Activated T-cell treated with anti-CD3 and anti-CD28 coated beads, Interleukin-2, amount 50 U/mL, for 48 hours (primary cell): ENCODE data around the gene STRA6.

Experiments used
- DNase-seq, 2 experiments: peaks; one replicate each; pipeline ENCODE4 v3.0.0-alpha.2; 2020

STRA6 gene

DNA sequence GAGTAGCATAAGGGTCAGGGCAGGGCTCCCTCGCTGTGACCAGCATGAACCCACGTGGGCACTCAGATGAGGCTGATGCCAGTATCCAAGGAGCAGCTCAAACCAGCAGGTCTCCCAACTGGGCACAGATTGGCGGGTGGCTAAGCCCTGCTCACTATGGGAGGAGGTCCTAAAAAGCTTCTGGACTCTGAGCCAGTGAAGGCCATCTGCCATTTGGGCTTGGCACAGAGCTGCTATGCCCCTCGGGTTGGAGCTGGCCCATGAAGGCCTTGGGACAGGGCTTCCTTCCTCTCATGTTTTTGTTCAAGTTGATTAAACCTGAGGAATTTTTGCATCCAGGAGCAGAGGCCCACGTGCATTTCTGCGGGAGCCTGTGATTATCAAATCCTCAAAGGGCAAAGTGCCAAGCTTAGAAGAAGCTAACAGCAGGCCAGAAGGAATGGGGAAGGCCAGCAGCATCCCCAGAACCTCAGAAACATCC is 4.3 kb upstream of the STRA6 start:
- no peak for DNase-seq

DNA sequence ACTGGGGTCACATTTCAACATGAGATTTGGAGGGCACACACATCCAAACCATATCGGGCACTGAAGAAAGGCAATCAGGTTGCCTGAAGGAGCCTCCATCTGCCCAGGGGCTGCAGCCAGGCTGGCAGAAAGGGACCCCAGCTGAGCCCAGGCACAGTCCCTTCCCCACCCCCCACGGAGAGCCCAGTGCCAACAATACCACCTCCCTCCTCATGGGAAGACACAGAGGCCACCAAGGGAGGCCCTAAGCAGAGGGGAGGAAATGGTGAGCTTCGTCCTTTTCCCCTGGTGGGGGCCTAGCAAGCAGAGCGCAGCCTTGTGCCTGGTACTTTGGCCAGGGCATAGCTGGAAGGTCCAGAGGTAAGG is 3.0 kb upstream of the STRA6 start:
- no peak for DNase-seq

- no peak for DNase-seq
Observed at GRCh38 chr15:74203914-74204431, 1.4 kb upstream of the STRA6 start.

GRCh38 chr15:74201710-74202420 is 722 bp downstream of the STRA6 start:
- DNase-seq, result no peak

DNA sequence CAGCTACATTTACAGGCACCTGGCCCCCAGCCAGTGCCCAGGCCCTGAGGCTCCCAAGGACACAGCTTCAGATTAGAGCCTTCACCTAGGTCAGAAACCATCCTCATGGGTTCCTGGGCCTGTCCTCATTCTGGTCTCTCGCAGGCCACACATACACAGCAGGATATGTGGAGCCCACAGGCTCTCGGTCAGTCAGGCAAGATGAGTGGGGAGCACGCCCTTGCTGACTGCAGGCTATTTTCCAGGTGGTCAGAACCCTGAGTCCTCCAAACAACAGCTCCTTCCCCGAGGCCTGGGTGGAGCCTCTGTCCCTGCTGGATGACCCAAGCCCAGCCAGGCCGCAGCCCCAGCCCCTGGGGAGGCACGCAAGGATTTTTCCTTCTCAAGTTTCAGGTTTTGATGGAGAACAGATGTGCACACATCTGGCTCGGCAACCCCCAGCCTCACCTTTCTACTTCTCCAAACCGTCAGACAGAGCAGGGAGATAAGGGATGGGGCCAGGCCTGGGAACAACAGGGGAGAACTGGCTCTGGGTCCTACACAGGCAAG is 1.6 kb downstream of the STRA6 start:
- no peak for DNase-seq

DNA sequence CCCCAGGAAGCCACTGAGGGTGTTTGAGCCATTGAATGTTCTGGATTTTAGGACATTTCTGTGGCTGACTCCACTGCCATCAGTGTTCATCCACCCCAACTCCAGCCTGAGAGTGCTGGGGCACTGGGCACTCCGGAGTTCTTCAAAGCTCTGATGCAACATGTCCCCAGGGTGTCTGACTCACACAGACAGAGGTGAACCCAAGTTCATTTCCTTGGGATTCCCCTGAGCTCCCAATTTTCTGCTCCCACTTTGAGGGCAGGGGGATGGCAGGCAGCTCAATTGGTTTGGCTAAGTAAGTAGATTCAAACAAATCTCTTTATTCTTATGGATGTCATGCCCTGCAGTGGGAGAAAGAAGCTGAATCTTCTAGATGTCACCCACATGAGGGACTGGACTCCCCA is 2.2 kb downstream of the STRA6 start:
- no peak for DNase-seq

DNA sequence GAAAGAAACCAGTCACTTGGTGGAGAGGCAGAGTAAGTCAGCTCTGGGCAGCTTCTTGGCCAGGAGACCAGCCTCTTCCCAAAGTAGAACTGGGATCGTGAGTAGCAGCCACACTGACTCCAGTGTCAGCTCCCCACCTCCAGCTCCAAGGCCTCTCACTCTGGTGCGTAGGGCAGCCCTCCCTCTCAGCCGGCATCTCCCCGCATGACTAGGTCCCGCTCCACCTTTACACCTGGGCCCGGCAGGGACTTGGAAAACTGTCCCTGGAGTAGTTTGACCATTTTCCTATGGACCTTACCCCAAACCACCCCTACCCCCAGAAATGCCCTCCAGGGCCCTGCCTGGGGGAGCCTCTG is 3.3 kb downstream of the STRA6 start:
- no peak for DNase-seq

- no peak for DNase-seq
Observed at GRCh38 chr15:74197176-74197965, 5.2 kb downstream of the STRA6 start.

DNA sequence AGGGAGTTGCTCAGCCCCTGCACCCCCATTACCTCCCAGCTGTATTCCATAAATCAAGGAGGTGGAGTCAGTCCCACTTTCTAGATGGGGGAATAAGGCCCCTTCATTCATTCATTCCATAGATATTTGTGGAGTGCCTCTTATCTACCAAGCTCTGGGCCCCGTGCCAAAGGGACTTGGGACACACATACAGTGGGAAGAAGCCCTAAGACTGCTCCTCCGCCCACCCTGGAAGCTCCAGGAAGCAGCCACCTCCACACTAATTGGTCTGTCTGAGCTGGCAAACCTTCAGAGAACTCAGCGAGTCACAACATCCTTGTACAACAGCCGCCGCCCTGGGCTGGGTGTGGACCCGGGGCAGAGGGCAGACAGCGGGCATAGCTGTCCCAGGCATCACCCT is 6.4 kb downstream of the STRA6 start:
- no peak for DNase-seq

DNA sequence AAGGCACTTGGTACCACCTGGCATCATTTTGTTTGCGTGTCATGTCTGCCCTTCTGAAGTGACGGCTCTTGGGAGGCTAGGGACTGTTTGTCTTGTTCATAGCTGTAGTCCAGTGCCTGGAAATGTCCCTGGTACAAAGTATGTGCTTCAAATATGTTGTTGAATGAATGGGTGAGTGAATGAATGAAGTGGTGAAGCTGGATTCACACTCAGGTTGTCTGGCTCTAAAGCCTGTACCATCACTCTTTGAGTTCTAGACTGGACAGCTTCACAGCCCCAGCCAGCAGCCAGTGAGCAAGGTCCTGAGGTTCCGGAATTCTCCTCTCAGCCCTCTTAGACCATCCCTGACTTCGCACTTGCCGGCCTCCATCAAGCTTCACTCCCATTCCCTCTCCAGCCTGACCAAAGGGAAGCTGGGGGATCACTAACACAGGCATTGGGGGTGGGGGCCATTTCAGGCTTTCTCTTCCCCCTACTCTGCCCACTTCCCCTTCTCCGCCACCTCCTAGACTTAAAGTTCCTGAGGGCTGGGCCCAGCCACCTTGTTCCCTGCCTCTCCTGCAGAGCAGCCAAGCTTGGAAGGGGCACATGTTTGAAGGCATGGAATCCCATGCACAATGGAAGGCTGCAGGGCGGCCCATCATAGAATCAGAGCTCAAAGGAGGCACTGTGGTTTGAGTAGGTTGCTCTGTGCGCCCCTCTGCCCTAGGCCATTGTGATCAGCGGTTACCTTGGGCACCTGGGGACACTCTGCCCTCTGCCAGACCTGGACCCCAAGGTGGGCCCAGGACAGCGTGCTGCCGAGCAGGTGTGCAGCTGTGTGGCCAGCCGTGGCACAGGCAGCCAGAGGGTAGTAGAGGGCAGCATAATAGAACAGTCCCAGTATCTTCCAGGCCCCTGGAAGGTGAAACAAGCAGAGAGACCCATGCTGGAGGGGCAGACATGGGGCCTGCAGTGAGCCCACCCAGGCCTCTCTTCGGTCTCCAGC is 7.7 kb downstream of the STRA6 start:
- DNase-seq, result no peak

DNA sequence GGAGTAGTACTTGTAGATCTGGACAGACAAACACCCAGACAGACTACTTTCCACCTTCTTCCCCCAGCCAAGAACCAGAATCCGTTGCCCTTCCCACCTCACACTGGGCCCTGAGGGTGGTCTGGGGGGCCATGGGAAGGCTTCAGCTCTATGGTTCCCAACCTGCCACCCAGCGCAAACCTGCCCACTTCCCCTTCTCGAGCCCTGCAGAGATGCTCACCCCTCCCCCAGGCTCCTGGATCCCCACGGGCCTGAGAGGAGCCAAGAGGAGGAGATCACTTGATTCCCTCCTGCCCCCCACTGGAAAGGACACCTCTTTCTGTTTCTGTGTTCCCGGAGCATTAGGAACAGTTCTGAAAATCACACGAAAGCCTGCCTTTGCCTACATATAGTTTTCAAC is 8.7 kb downstream of the STRA6 start:
- DNase-seq, result no peak

DNA sequence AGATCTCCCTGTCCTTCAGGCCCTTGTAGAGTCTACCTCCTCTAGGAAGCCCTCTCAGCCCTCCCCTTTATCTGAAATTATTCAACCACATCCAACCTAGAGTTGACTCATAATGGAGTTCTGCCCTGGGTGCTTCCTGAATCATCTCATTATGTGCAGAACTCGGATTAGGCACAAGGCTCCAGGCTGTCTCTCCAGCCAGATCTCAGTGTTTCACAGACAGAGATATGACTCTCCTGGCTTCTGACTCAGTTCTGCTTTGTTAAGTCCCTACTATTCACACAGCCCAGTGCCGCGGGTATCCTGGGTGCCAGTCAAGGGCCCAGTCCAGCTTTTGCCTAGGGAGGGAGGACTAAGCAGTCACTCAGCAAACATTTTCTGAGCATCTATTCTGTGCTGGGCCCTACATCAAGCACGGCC is 9.3 kb downstream of the STRA6 start:
- DNase-seq, result no peak

GRCh38 chr15:74192751-74193150 is 9.8 kb downstream of the STRA6 start:
- no peak for DNase-seq

GRCh38 chr15:74191798-74192197 is 10.8 kb downstream of the STRA6 start:
- no peak for DNase-seq

- DNase-seq, result no peak
Observed at GRCh38 chr15:74188216-74188615, 14.4 kb downstream of the STRA6 start.

- DNase-seq, result peak in 1 of 2 experiments; percentile 36
Observed at GRCh38 chr15:74185710-74186348, 16.8 kb downstream of the STRA6 start.

GRCh38 chr15:74184582-74185091 is 17.9 kb downstream of the STRA6 start:
- peak; percentile 32 to 50 for DNase-seq

DNA sequence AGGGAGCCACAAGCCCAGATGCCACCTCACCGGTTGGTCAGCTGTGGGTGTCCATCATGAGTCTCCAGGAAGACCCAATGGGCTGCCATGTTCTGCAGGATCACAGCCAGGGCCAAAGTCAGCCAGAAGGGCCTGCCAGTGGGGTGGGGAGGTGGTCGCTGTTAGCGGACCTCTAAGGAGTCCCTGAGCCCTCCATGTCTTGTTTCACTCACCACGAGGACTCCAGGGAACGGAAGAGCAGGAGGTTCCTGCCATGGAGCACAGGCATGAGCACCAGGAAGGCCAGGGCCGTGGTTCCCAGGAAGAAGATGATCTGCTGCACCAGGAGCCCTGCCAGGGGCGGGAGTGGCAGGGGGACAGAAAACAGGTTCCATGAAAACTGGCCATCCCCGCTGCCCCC is 20.5 kb downstream of the STRA6 start:
- no peak for DNase-seq

- no peak for DNase-seq
Observed at GRCh38 chr15:74180881-74181602, 21.5 kb downstream of the STRA6 start.

DNA sequence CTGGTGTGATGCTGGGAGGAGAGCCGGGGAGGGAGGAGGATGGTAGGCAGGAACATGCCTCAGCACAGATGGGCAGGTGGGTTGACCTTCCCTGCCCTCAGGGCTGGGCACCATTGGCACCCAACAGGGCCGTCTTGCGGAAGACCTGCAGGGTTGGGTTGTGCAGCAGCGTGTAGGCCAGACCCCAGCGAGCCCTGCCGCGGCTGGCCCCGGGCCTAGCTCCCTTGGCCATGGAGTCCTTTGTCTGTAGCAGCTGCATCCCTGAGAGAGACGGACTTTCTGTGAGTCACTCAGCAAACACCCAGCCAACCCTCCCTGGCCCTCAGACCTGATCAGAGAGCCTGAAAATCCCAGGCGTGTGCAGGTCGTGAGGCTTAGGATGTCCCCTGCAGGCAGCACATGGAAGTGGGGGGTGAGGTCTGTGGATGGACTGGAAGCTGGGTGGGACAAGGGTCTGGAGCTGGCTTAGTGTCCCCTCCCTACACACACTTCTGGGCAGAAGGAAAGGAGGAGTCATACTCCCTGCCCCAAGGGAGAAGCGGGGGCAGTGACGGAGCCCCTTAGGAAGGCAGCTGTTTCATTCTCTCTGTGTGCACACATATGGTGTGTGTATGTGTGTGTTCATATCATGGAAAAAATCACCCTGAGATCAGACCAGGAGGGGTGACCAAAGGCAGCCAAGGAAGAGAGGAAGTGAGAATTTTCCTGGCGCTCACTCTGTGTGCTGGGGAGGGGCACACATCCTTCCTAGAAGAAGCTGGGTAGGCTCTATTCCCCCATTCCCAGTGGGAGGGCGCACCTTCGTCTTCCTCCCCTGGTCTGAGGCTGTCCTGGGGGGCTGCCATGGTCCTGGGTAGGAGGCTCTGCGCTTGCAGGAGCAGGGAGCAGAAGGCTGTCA is 22.4 kb downstream of the STRA6 start:
- DNase-seq, result no peak
